WERI-Rb-1 (cell line): ENCODE measurements around the gene FCRLA.
"Not testable (repeated sequence)": the region's sequence is repeated elsewhere in the genome, so short reads cannot be mapped to it uniquely, and the experiment has no call there.

Experiments used
- DNase-seq: peaks from one replicate; pipeline ENCODE4 v3.0.0-alpha.2; 2020
- H3K27ac ChIP-seq: fragments of 250-450 bp; sonication (Bioruptor Pico); 2 replicates; pipeline ENCODE4 v1.5.1; 2020; ENCODE audit warnings: mild to moderate bottlenecking, moderate library complexity
- H3K27me3 ChIP-seq: fragments of 250-450 bp; sonication (Bioruptor Pico); 2 replicates; pipeline ENCODE4 v1.5.1; 2021; ENCODE audit warnings: mild to moderate bottlenecking, low read depth, moderate library complexity; ENCODE audit not compliant: insufficient read depth, severe bottlenecking
- H3K36me3 ChIP-seq: fragments of 250-450 bp; sonication (Bioruptor Pico); 2 replicates; pipeline ENCODE4 v1.5.1; 2020; ENCODE audit warnings: mild to moderate bottlenecking, moderate library complexity
- H3K4me3 ChIP-seq: 2 replicates; pipeline ENCODE4 v1.5.1; 2011; ENCODE audit warnings: low read depth, mild to moderate bottlenecking, control low read depth, low read length
- H3K9me3 ChIP-seq: fragments of 250-450 bp; sonication (Bioruptor Pico); 2 replicates; pipeline ENCODE4 v1.5.1; 2021; ENCODE audit warnings: mild to moderate bottlenecking, moderate library complexity; ENCODE audit not compliant: severe bottlenecking
- TF ChIP-seq, protein P1 (sequence below): IDR thresholded peaks from 2 replicates; pipeline ENCODE4 v1.5.1; 2011; ENCODE audit warnings: low read depth, mild to moderate bottlenecking, control low read depth, inconsistent platforms, low read length

FCRLA gene, protein sequence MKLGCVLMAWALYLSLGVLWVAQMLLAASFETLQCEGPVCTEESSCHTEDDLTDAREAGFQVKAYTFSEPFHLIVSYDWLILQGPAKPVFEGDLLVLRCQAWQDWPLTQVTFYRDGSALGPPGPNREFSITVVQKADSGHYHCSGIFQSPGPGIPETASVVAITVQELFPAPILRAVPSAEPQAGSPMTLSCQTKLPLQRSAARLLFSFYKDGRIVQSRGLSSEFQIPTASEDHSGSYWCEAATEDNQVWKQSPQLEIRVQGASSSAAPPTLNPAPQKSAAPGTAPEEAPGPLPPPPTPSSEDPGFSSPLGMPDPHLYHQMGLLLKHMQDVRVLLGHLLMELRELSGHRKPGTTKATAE

DNA sequence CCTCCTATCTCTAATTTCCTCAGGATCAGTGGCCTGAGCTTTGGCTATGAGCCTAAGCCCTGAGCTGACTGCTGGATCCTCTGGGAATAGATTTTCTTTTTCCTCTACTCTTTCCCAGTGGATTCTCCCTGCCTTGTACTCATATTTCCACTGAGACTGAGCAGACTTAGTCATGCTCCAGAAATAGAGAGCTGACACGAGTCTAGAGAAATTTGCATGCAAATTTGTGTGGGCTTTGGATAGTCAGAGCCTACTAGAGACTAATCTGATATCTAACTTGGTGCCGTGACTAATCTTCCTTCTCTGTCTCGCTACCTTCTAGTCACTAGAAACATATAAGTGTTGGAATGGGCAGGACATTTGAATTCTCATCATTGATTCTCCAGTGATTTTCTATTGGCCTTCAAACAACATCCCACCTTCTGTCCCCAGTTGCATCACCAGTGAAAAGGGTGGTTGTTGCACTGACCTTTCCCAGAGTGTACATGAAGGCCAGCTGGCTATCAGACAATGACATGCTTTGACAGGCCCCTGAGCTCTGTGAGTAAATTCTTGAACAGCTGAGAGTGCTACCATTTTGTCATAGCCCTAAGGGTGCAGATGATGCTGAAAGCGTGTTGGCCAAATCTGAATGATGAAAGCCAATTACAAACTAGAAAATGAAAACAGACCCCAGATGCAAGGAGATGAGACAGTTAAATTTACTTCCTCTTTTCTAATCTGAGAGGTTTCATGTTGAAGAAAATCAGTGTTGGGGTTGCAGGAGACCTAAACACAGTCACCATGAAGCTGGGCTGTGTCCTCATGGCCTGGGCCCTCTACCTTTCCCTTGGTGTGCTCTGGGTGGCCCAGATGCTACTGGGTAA, at the start of gene FCRLA:
TSS of gene FCRLA (plus strand) at position 748 of the 866 bp plus-strand sequence. CDS start at position 784, 36 bp downstream.
- Histone ChIP-seq H3K27me3 (peaks cover 95% of the 10 kb centered on the region), H3K9me3 (no peaks in the 10 kb centered on the region), H3K27ac (no peak within 1 kb of the TSS), H3K36me3 (no peaks in the 10 kb centered on the region), H3K4me3 (no peak within 1 kb of the TSS)
- TF ChIP-seq, protein P1, sequence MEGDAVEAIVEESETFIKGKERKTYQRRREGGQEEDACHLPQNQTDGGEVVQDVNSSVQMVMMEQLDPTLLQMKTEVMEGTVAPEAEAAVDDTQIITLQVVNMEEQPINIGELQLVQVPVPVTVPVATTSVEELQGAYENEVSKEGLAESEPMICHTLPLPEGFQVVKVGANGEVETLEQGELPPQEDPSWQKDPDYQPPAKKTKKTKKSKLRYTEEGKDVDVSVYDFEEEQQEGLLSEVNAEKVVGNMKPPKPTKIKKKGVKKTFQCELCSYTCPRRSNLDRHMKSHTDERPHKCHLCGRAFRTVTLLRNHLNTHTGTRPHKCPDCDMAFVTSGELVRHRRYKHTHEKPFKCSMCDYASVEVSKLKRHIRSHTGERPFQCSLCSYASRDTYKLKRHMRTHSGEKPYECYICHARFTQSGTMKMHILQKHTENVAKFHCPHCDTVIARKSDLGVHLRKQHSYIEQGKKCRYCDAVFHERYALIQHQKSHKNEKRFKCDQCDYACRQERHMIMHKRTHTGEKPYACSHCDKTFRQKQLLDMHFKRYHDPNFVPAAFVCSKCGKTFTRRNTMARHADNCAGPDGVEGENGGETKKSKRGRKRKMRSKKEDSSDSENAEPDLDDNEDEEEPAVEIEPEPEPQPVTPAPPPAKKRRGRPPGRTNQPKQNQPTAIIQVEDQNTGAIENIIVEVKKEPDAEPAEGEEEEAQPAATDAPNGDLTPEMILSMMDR, result no peak
- DNase-seq, result no peak

DNA sequence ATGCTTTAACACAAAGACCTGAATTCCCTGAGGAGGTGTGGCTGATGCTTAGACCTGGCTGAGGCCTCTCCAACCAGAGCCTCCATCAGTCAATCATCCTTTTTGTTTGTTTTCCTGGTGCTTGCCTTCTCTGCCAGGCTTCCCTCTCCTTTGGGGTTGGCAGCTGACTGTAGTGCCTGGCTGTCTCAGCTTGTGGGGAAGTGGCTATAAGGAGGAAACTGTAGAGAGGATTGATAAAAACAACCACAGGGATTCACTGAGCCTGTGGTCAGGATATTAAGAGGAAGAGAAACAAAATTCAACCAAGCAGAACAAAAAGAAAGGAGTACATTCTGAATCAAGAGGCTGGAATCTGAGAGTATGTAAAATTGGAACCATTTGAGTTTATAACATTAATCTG, 48.5 kb upstream of the FCRLA start:
- H3K36me3 ChIP-seq, H3K27ac ChIP-seq, H3K4me3 ChIP-seq, DNase-seq, H3K27me3 ChIP-seq, H3K9me3 ChIP-seq: not testable (repeated sequence)

DNA sequence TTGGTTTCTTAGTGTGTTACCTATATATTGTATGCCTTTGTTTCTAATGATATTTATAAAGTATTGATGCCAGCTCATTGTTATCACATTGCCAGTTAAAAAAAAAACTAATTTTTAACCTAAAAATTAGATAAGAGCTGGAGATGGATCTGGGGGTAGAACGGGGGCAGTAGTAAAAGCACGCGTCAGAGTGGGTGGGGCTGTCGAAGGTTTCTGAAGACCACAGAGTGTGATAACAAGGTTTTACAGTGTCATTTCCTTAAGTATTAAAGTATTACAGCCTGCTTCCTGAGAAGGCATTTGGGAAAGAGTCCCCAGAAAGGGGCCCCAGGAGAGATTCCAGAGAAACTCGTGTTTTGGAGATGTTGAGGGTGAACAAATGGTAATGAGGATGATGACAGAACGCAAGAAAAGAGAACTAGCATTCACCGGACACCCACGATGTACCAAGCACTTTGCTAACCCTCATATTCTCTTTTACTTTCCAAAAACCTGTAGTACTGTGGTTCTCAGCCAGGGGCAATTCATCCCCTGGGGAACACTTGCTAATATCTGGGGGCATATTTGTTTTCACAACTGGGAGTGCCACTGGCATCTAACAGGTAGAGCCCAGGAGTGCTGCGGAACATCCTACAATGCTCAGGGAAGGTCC, 45.2 kb upstream of the FCRLA start:
- H3K4me3 ChIP-seq, H3K27ac ChIP-seq, H3K36me3 ChIP-seq, H3K9me3 ChIP-seq, H3K27me3 ChIP-seq, DNase-seq: not testable (repeated sequence)

DNA sequence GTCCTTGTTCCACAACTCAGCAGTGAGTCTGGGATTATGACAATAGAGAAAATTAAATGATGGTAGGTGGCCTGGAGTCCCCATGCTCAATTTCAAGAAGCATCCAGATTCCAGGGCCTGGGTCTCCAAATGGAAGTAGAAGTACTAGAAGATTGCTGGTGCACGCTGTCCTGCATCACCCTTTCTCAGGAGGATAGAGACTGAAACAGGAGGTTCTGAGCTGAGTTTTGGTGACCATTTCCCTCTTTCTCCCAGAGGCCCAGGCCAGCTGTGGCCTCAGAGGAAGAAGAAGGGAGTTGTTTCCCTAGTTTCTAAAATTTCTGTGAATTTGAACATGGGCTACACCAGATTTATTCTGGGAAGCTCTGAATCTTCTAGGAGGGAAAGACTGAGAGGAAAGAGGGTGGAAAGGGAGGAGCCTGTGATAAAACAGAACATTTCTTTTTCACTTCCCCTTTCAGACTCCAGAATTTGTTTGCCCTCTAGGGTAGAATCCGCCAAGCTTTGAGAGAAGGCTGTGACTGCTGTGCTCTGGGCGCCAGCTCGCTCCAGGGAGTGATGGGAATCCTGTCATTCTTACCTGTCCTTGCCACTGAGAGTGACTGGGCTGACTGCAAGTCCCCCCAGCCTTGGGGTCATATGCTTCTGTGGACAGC, 44.2 kb upstream of the FCRLA start, which contains the start of gene FCGR2B:
TSS of gene FCGR2B (plus strand) at position 460 of the 656 bp plus-strand sequence. CDS start at position 559, 99 bp downstream.
- H3K36me3 ChIP-seq, DNase-seq, H3K9me3 ChIP-seq, H3K27me3 ChIP-seq, H3K4me3 ChIP-seq, H3K27ac ChIP-seq: not testable (repeated sequence)

GRCh38 chr1:161663569-161663968, 43.5 kb upstream of the FCRLA start:
- DNase-seq, H3K9me3 ChIP-seq, H3K27me3 ChIP-seq, H3K4me3 ChIP-seq, H3K27ac ChIP-seq, H3K36me3 ChIP-seq: not testable (repeated sequence)

- DNase-seq, H3K4me3 ChIP-seq, H3K27me3 ChIP-seq, H3K27ac ChIP-seq, H3K36me3 ChIP-seq, H3K9me3 ChIP-seq: not testable (repeated sequence)
Measured at GRCh38 chr1:161664689-161665088, 42.3 kb upstream of the FCRLA start.

DNA sequence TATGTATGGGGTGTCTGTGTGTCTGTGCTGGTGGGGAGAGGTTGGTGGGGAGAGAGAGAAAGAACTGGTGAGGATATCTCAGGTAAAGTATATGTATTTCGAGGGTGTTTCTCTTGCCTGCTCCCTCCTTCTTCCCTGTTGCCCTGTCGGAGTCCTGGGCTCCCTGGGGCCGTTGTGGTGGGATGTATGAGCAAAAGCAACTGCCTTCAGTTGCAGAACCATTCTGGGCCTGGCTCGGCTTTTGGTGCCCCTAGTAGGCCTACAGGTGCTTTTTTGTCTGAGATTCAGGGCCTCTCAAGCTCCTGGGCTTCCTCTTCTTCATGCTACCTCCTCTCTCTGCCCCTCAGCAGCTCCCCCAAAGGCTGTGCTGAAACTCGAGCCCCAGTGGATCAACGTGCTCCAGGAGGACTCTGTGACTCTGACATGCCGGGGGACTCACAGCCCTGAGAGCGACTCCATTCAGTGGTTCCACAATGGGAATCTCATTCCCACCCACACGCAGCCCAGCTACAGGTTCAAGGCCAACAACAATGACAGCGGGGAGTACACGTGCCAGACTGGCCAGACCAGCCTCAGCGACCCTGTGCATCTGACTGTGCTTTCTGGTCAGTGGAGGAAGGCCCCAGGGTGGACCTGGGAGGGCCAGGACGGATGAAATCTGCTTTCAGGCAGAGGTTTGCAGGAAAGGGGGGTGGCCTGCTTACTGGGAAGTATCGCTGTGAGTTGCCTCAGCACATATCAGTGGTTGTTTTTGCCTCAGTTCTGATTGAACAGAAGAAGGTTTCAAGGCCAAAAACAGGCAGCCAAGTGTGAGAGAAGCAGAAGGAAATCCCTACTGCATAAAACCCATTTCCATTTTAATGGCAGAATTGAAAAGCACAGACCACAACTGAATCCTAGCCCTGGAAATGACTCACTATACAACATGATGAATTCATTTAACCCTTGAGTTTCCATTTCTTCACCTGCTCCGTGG, 35.7 kb upstream of the FCRLA start:
- not testable (repeated sequence) for H3K9me3 ChIP-seq, H3K27ac ChIP-seq, H3K36me3 ChIP-seq, H3K4me3 ChIP-seq, DNase-seq
- peaks cover 21% of the 10 kb centered on the region for H3K27me3 ChIP-seq

GRCh38 chr1:161673437-161673836, 33.6 kb upstream of the FCRLA start:
- DNase-seq, result not testable (repeated sequence)

DNA sequence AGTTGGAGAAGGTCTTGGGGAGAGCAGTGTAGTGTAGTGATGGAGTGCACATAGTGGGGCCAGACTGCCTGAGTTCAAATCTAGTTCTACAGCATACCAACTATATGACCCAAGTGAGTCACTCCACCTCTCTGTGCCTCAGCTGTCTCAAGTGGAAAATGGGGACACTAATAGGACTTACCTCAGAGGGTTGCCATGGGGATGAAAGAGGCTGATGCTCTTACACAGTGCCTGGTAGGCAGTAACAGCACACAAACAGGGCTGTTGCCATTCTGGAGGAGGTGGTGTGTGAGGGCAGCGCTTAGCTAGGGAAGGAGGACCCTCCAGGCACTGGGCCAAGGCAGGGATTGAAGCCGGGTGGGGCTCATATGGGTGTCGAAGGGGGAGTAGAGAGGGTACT, 32.6 kb upstream of the FCRLA start:
- H3K4me3 ChIP-seq, DNase-seq, H3K36me3 ChIP-seq, H3K27ac ChIP-seq, H3K9me3 ChIP-seq: not testable (repeated sequence)
- peaks cover 52% of the 10 kb centered on the region for H3K27me3 ChIP-seq

More at GRCh38 chr1:161673437-161673836, 33.6 kb upstream of the FCRLA start:
- H3K27ac ChIP-seq, H3K4me3 ChIP-seq, H3K36me3 ChIP-seq, H3K9me3 ChIP-seq: not testable (repeated sequence)
- H3K27me3 ChIP-seq, result peaks cover 42% of the 10 kb centered on the region

DNA sequence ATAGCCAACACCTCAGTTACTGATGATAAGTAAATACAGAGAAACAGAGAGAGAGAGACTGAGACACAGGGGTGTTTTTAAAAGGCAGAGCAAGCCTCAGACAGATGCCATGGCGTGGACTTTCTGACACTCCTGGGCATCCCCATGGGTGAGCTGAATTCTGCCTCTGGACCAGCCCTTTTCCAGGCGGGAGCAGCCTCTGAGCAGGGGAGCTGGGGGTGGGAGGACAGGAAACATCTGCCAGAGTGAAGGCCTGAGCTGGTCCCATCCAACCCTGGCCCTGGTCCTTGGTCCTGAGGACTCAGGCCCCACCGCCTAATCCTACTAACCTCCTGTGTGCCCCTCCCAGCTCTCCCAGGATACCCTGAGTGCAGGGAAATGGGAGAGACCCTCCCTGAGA, 32.1 kb upstream of the FCRLA start:
- not testable (repeated sequence) for H3K9me3 ChIP-seq, DNase-seq, H3K4me3 ChIP-seq, H3K27ac ChIP-seq, H3K36me3 ChIP-seq
- H3K27me3 ChIP-seq, result peaks cover 56% of the 10 kb centered on the region
